Panc1 (cell line): ENCODE measurements around the gene ITGB3.

Source experiments
- TCF7L2 ChIP-seq: IDR thresholded peaks from 2 replicates; pipeline ENCODE4 v1.6.1; 2011; ENCODE audit warnings: mild to moderate bottlenecking, low read depth, low read length, inconsistent platforms
- TF ChIP-seq, protein P1 (sequence below): fragments of 450-650 bp; IDR thresholded peaks from 2 replicates; pipeline ENCODE4 v1.5.1; 2017; ENCODE audit warnings: mild to moderate bottlenecking

DNA sequence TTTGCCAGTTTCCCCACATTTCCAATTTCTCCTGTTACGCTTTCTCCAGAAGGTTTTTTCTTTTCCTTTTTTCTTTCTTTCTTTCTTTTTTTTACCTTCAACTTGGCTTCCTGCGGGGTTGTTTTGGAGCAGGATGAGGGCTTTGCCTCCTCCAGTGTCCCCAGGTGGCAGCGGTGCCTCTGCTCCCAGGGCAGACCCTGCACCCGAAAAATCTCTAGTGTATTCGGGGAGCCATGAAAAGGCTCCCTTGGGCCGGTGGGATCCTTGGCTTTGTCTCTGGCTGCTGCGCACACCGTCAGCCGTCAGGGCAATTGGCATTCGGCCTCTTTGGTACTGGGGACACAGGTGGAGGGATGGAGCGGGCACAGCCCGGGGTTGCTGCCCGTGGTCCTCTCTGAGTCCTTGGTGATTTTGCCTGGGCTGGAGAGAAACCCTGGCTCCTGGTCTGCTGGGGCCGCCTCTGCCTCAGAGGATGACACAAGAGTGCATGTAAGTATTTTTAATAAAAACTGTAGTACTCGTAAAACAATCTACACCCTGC lies 846 bp downstream of the ITGB3 start:
- TF ChIP-seq, protein P1, sequence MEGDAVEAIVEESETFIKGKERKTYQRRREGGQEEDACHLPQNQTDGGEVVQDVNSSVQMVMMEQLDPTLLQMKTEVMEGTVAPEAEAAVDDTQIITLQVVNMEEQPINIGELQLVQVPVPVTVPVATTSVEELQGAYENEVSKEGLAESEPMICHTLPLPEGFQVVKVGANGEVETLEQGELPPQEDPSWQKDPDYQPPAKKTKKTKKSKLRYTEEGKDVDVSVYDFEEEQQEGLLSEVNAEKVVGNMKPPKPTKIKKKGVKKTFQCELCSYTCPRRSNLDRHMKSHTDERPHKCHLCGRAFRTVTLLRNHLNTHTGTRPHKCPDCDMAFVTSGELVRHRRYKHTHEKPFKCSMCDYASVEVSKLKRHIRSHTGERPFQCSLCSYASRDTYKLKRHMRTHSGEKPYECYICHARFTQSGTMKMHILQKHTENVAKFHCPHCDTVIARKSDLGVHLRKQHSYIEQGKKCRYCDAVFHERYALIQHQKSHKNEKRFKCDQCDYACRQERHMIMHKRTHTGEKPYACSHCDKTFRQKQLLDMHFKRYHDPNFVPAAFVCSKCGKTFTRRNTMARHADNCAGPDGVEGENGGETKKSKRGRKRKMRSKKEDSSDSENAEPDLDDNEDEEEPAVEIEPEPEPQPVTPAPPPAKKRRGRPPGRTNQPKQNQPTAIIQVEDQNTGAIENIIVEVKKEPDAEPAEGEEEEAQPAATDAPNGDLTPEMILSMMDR: no peak
- TF ChIP-seq TCF7L2: no peak
